ENCODE measurements around the gene PMVK.
"Not testable (repeated sequence)": the region's sequence is repeated elsewhere in the genome, so short reads cannot be mapped to it uniquely, and the experiment has no call there.

The PMVK gene

DNA sequence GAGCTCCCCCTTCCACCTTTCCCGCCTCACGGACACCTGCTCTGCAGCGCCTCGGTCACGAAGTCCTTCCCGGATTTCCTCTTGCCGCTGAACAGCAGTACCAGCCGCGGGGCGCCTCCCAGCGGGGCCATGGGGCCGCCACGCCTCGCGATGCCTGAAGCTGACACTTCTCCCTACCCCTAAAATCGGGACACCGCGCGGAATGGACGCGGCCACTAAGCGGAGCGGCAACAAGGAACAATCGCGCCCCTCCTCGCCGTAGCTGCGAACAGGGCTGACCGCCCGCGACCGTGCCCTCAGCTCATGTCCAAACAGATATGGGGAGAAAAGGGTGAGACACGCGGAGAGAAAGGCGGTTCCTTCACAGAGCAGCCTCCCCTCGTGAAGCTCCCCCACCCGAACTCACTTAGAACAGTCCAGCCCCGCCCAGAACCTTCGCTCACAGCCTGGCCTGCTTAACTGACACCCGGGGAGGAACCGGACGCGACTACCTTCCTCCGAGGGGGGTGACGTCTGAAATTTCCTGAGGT, at the start of gene PMVK:
Gene PMVK, minus strand, starts transcription at position 165 of the 530 bp plus-strand sequence. Its CDS starts 34 bp downstream, at position 131.
- DNase-seq = peak; percentile 77

DNA sequence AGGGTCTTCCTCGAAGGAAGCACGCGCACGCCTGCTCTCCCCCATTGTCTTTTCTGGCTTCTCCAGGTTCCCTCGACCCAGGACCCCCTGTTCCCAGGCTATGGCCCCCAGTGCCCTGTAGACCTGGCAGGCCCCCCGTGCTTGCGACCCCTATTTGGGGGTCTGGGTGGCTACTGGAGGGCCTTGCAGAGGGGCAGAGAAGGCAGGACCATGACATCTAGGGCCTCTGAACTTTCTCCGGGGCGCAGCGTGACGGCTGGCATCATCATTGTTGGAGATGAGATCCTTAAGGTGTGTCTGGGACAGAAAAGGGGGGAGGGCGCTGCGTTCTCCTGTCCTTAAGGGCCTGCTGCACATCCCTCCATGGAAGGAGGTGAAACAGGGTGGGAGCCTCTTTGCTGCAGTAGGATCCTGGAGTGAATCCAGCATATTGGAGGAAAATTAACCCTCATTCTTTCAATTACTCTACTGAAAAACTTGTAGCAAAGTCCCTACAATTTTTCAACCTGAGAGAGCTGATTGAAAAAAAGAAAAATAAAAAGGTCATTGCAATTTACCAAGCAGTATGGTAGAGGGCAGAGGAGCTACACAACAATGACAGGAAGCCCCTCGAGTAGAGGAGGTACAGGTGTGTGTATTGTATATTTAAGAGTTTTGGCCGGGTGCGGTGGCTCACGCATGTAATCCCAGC, 47.4 kb upstream of the PMVK start:
- no peak for DNase-seq

DNA sequence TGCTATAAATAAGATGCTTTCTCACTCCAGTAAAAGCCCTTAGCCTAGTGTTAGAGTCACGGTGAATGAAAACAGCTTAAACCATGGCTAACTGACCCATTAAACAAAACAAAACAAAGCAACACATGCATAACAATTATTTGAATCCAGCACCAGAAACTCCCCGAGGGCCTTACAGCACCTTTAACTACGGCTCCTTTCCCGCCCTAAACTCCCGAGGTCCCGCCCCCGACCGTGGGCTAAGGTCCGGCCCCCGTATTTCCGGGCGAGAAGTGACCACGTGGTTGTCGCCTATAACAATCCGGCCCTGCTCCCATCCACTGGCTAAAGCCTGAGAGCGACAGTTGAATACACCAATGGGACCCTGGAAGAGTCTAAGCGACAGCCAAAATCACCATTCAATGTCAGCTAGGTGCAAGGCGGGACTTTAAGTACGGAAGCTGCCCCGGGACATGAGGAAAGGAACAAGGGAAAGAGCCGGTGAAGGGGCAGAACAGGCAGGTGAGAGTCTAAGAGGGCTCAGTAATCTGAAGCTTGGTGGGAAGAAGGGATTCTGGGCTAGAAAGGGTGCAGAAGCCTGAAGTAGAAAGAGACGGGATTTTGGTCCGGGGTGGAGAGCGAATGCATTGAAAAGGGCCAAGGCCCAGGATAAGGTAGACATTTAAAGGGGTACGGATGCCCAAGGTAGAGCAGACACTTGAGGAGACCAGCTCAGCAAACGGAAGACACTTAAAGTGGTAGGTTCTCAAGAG, 46.6 kb upstream of the PMVK start, which contains the start of gene FLAD1:
Gene FLAD1, plus strand, starts transcription at position 448 of the 752 bp plus-strand sequence. CDS start 351 bp downstream, outside the sequence.
- DNase-seq = peak; percentile 99

- DNase-seq = no peak
These were observed 45.8 kb upstream of the PMVK start for GRCh38 chr1:154982341-154982740.

GRCh38 chr1:154978360-154978759, 41.8 kb upstream of the PMVK start:
- no peak for DNase-seq

DNA sequence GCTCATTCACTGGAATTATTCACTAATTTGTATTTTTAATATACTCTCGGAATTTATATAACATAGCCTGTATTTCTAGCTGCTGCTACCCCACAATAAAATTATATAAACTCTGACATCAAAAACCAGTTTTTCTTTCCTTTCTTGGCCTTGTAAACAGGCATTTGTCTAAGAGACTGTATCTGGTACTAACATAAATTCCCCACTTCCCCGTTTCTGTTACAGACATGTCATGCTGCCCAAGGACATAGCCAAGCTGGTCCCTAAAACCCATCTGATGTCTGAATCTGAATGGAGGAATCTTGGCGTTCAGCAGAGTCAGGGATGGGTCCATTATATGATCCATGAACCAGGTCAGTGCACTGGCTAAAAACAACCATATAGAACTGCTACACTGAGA, 41.2 kb upstream of the PMVK start:
- not testable (repeated sequence) for DNase-seq

DNA sequence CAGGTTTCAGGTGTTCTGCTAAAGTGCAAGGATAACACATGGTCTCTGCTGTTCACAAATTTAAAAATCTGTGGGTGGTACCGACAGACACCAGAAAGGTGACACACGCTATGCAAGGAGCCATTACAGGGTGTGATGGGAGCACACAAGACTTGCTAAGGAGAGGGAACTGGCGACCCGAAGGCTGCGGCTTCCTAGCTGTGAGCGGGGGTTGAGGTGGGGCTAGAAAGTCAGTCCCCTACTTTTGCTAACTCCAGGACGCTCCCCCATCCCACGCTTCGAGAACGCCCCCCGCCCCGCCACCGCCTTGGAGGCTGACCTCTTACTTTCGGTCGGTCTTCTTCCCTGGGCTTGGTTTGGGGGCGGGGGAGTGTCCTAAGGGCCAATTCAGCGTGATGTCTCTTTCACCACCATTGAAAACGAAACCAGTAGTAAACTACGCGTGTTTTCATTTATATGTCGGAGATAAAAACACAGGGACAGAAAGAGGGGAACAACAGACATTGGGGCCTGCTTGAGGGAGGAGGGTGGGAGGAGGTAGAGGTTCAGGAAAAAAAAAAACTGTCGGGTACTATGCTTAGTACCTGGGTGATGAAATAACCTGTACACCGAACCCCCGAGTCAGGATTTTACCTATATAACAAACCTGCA, 39.0 kb upstream of the PMVK start:
- no peak for DNase-seq

GRCh38 chr1:154974808-154975408, 38.4 kb upstream of the PMVK start:
- DNase-seq = peak; percentile 89

- peak; percentile 100 for DNase-seq
These were observed 37.7 kb upstream of the PMVK start, which contains the start of gene CKS1B for GRCh38 chr1:154974102-154974807. CKS1B (plus strand) TSS chr1:154974681; CDS start chr1:154974746, 65 bp downstream.

GRCh38 chr1:154973344-154974101, 37.0 kb upstream of the PMVK start:
- DNase-seq = peak; percentile 70

GRCh38 chr1:154972517-154973343, 36.2 kb upstream of the PMVK start:
- DNase-seq = no peak

DNA sequence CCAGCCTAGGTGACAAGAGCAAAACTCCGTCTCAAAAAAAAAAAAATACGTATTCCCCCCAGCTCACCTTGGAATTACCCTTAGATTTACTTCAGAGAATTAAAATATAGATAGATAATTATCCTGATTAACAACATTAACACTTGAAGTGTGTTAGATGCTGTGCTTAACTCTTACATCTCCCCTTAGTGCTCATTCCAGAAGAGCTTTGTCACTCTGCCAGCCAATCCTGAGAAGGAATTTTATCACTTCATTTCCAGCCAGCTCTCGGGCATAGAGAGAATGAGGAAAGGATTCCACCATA, 35.6 kb upstream of the PMVK start:
- DNase-seq = no peak

DNA sequence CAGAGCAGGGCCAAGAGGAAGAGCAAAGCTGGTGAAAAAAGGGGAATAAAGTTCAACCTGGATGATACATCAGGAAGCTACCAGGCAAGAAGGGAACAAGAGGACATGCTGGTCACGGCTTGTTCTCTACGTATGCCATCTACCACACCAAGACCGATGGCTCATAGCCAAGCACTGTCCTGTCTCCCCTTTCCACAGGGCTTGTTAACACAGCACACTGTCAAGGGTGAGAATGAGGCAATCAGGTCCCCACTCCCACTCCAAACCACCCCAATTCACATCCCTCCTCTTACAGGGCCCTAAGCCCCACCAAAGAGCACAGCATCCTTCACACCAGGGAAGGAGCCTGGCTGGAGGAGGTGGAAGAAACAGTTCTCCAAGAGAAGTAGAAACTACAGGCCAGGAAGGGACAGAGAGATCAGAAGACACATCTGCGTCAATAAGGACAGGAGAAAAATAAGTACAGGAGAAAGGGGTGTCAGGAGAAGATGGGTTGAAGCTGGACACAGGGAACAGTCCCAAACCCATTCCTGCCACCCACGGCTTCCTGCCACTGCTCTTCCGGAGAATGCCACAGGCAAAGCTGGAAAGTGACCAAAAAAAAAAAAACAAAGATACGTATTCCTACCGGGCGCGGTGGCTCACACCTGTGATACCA, 35.0 kb upstream of the PMVK start:
- no peak for DNase-seq

DNA sequence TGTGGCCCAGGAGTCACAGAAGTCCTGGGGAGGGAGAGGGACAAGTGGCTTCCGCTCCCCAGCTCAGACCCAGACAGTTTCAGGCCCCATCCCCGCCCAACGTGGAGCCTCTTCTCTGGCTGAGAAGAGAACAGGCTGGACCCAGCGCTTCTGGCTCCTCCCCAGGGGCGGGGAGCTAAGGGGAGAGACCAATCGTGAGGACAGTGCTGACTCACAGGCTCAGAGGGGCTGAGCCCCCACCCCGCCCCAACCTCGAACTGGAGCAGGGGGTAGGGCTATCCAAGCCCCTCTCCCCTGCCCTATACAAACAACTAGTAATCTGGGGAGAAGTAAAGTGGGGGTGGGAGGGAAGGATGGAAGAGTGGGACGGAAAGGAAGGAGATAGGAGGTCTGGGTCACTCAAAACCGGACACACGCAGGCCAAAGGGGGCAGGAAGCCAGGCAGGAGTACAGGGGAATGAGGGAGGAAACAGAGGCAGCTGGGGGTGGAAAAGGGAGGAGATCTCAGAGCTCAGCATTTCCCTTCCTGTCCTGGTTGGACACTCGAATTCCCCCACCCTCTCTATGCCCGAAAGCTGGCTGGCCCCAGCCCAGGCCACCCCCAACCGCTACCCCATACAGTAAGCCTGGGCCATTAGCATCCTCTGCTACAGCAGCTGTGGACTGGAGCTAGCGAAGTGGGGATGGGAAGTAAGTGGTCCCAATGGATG, 34.3 kb upstream of the PMVK start, which contains the start of gene SHC1:
Gene SHC1, minus strand, starts transcription at position 117 of the 710 bp plus-strand sequence. CDS start 221 bp downstream, outside the sequence.
- no peak for DNase-seq

DNA sequence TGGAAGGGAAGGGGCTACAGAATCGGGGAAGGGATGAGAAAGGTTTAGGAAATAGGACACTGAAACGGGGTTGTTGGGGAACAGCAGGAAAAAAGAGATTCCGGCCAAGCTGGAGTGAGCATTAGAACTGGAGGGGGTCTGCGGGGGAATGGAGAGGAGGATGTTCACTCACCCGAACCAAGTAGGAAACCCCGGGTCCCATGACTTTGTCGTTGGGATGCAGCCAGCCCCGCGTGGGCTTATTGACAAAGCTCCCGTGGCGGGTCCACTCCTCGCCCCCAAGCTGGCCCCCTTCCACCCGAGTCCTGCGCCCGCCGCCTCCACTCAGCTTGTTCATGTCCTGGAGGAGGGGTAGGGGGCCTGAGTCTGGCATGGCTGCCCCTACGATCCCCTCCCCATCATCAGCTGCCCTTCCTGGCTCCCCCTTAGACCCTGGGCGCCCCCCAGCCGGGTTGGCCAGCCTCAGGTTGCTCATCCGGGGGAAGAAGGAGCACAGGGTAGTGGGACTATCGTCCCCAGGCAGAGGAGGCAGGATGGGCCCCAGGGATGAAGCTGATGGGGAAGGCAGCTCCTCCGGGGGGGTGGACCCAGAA, 33.4 kb upstream of the PMVK start:
- DNase-seq = no peak

DNA sequence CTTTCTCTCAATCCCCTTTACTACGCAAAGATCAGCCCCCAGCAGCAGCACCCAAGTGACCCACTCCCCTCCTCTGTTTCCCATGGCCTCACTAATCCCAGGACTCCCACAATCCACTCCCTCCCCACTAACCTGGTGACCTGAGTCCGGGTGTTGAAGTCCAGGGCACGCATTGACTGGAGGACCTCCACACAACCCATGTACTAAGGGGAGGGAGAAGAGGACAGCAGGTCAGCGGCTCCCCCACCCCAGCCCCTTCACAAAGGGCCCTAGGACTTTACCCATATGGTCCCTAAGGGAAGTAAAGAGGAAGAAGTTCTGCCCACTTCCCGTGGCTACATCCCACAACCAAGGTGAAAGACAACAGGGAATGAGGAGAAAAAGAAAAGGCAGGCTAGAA, 32.7 kb upstream of the PMVK start:
- DNase-seq = no peak

GRCh38 chr1:154968731-154969130, 32.2 kb upstream of the PMVK start:
- no peak for DNase-seq

GRCh38 chr1:154967331-154967950, 30.9 kb upstream of the PMVK start:
- no peak for DNase-seq

All from NCI-H1436 treated with DMSO at 0.1 percent for 48 hours (cell line).